A673 (cell line): ENCODE results near the gene OR6C2.

Source experiments
- EZH2 ChIP-seq: fragments of 200-600 bp; sonication (generic); IDR thresholded peaks from 2 replicates; pipeline ENCODE4 v1.6.1; 2017; ENCODE audit warnings: borderline replicate concordance, low read depth, mild to moderate bottlenecking, mixed read lengths, antibody characterized with exemption, low read length; ENCODE audit not compliant: poor library complexity, severe bottlenecking
- TF ChIP-seq, protein P1 (sequence below): fragments of 300-800, 200-600 bp; sonication (generic); conservative IDR thresholded peaks from 2 replicates; pipeline ENCODE4 v1.5.1; 2017; ENCODE audit warnings: low read depth, mild to moderate bottlenecking, antibody characterized with exemption, low read length, moderate library complexity, mixed read lengths

DNA sequence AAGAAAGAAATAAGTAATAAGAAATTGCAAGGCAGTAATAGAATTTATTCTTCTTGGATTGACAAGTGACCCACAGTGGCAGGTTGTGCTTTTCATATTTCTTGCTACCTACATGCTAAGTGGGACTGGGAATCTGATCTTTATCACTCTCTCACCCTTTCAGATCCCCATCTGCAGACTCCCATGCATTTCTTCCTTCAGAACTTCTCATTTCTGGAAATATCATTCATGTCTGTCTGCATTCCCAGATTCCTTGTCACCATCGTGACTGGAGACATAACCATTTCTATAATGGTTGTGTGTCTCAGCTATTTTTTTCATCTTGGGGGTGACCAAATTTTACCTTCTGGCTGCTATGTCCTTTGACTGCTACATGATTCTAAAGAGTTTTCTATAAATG, 47.5 kb upstream of the OR6C2 start:
- TF ChIP-seq, protein P1, sequence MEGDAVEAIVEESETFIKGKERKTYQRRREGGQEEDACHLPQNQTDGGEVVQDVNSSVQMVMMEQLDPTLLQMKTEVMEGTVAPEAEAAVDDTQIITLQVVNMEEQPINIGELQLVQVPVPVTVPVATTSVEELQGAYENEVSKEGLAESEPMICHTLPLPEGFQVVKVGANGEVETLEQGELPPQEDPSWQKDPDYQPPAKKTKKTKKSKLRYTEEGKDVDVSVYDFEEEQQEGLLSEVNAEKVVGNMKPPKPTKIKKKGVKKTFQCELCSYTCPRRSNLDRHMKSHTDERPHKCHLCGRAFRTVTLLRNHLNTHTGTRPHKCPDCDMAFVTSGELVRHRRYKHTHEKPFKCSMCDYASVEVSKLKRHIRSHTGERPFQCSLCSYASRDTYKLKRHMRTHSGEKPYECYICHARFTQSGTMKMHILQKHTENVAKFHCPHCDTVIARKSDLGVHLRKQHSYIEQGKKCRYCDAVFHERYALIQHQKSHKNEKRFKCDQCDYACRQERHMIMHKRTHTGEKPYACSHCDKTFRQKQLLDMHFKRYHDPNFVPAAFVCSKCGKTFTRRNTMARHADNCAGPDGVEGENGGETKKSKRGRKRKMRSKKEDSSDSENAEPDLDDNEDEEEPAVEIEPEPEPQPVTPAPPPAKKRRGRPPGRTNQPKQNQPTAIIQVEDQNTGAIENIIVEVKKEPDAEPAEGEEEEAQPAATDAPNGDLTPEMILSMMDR: no peak
- TF ChIP-seq EZH2: no peak
